WTC11 (cell line): ENCODE results near the gene RAD51D. TPM values are rescaled to one million over a fixed set of nuclear protein-coding genes. Genes with fewer than 3 reads are reported as not detected.

ENCODE experiments used
- ATAC-seq: fragments of 200-7000 bp; cut with Tn5 transposase; 2 replicates; pipeline ENCODE4 v1.10.0; 2021; ENCODE audit warnings: mild to moderate bottlenecking, moderate library complexity
- CTCF ChIA-PET: fragments of 300-600 bp; sonication (Branson Sonifier 250); formaldehyde crosslinking; loops from one replicate; lab custom pipeline; 2021; ENCODE audit warnings: antibody characterized with exemption; lab: Charles Lee
- POLR2A ChIA-PET: fragments of 350-600 bp; sonication (Branson Sonifier 250); formaldehyde crosslinking; loops from one replicate; lab custom pipeline; 2021; ENCODE audit warnings: antibody characterized with exemption; lab: Charles Lee
- DNase-seq: peaks from one replicate; pipeline ENCODE4 v3.0.0; 2021; ENCODE audit warnings: low spot score
- H3K27ac Mint-ChIP-seq: 2 replicates; pipeline ENCODE4 v1.8.0; 2021; ENCODE audit warnings: mixed read lengths
- H3K27me3 Mint-ChIP-seq: 2 replicates; pipeline ENCODE4 v1.8.0; 2021; ENCODE audit warnings: low read depth, mild to moderate bottlenecking, moderate library complexity, mixed read lengths
- H3K36me3 Mint-ChIP-seq: 2 replicates; pipeline ENCODE4 v1.8.0; 2021; ENCODE audit warnings: mixed read lengths
- H3K4me1 Mint-ChIP-seq: 2 replicates; pipeline ENCODE4 v1.8.0; 2022; ENCODE audit warnings: mixed read lengths
- H3K4me3 Mint-ChIP-seq: 2 replicates; pipeline ENCODE4 v1.8.0; 2021; ENCODE audit warnings: mild to moderate bottlenecking, moderate library complexity, mixed read lengths
- H3K9me3 Mint-ChIP-seq: 2 replicates; pipeline ENCODE4 v1.8.0; 2021; ENCODE audit warnings: mixed read lengths
- ATF6 ChIP-seq: sonication (generic); formaldehyde crosslinking; IDR thresholded peaks from 2 replicates; pipeline ENCODE4 v1.8.1; 2023; ENCODE audit warnings: mild to moderate bottlenecking, missing genetic modification reagents
- ELF4 ChIP-seq: sonication (generic); formaldehyde crosslinking; IDR thresholded peaks from 2 replicates; pipeline ENCODE4 v1.8.1; 2022; ENCODE audit warnings: low read depth, mild to moderate bottlenecking, moderate library complexity, missing genetic modification reagents
- EMX1 ChIP-seq: fragments of 250-450 bp; sonication (Bioruptor Pico); IDR thresholded peaks from 2 replicates; pipeline ENCODE4 v1.8.0; 2021; ENCODE audit warnings: mild to moderate bottlenecking
- ESRRA ChIP-seq: sonication (generic); formaldehyde crosslinking; IDR thresholded peaks from 2 replicates; pipeline ENCODE4 v1.8.1; 2022; ENCODE audit warnings: mild to moderate bottlenecking, missing genetic modification reagents, borderline replicate concordance
- GRHL2 ChIP-seq: fragments of 250-450 bp; sonication (Bioruptor Pico); IDR thresholded peaks from 2 replicates; pipeline ENCODE4 v1.8.0; 2022; ENCODE audit warnings: mild to moderate bottlenecking, moderate library complexity; ENCODE audit not compliant: insufficient replicate concordance, severe bottlenecking
- GTF2I ChIP-seq: fragments of 250-450 bp; sonication (Bioruptor Pico); conservative IDR thresholded peaks from 2 replicates; pipeline ENCODE4 v1.4.0; 2021; ENCODE audit warnings: mild to moderate bottlenecking
- MYBL2 ChIP-seq: sonication (generic); formaldehyde crosslinking; IDR thresholded peaks from 2 replicates; pipeline ENCODE4 v1.8.1; 2023; ENCODE audit warnings: mild to moderate bottlenecking, moderate library complexity, missing genetic modification reagents
- NR3C1 ChIP-seq: sonication (generic); formaldehyde crosslinking; conservative IDR thresholded peaks from 2 replicates; pipeline ENCODE4 v1.8.1; 2023; ENCODE audit warnings: low read depth, mild to moderate bottlenecking, missing genetic modification reagents
- OVOL2 ChIP-seq: fragments of 250-450 bp; sonication (Bioruptor Pico); IDR thresholded peaks from 2 replicates; pipeline ENCODE4 v1.9.0; 2021; ENCODE audit warnings: mild to moderate bottlenecking, borderline replicate concordance
- USF2 ChIP-seq: sonication (generic); formaldehyde crosslinking; IDR thresholded peaks from 2 replicates; pipeline ENCODE4 v1.8.1; 2023; ENCODE audit warnings: mild to moderate bottlenecking, missing genetic modification reagents, moderate library complexity
- ZNF281 ChIP-seq: sonication (generic); formaldehyde crosslinking; IDR thresholded peaks from 2 replicates; pipeline ENCODE4 v1.8.0; 2023; ENCODE audit warnings: mild to moderate bottlenecking, missing genetic modification reagents
- ZNF317 ChIP-seq: sonication (generic); formaldehyde crosslinking; IDR thresholded peaks from 2 replicates; pipeline ENCODE4 v1.8.1; 2023; ENCODE audit warnings: low read depth, mild to moderate bottlenecking, moderate library complexity, missing genetic modification reagents, borderline replicate concordance
- ZNF396 ChIP-seq: fragments of 250-450 bp; sonication (Bioruptor Pico); IDR thresholded peaks from 2 replicates; pipeline ENCODE4 v1.8.0; 2021; ENCODE audit warnings: mild to moderate bottlenecking, moderate library complexity, borderline replicate concordance
- ZNF423 ChIP-seq: fragments of 250-450 bp; sonication (Bioruptor Pico); IDR thresholded peaks from 2 replicates; pipeline ENCODE4 v2.1.2; 2022; ENCODE audit warnings: mild to moderate bottlenecking, moderate library complexity
- ZNF425 ChIP-seq: fragments of 250-450 bp; sonication (Bioruptor Pico); conservative IDR thresholded peaks from 2 replicates; pipeline ENCODE4 v1.9.0; 2021; ENCODE audit warnings: mild to moderate bottlenecking
- ZNF532 ChIP-seq: fragments of 250-450 bp; sonication (Bioruptor Pico); IDR thresholded peaks from 2 replicates; pipeline ENCODE4 v1.9.0; 2021; ENCODE audit warnings: mild to moderate bottlenecking, borderline replicate concordance
- ZNF671 ChIP-seq: fragments of 250-450 bp; sonication (Bioruptor Pico); IDR thresholded peaks from 2 replicates; pipeline ENCODE4 v1.8.0; 2021; ENCODE audit warnings: mild to moderate bottlenecking
- total RNA-seq: library from RNA; stranded (reverse); gene quantifications from 3 replicates; pipeline ENCODE4 v1.2.3, GENCODE V29; 2021
- TF ChIP-seq, protein P1 (sequence below): sonication (generic); formaldehyde crosslinking; IDR thresholded peaks from 2 replicates; pipeline ENCODE4 v1.8.1; 2023; ENCODE audit warnings: mild to moderate bottlenecking, moderate library complexity, missing genetic modification reagents
- TF ChIP-seq, protein P2 (sequence below): sonication (generic); formaldehyde crosslinking; IDR thresholded peaks from 2 replicates; pipeline ENCODE4 v1.8.0; 2022; ENCODE audit warnings: mild to moderate bottlenecking, missing genetic modification reagents

RAD51D gene
- total RNA-seq, 1 experiment from 2014 or later, result 15.0 TPM

DNA sequence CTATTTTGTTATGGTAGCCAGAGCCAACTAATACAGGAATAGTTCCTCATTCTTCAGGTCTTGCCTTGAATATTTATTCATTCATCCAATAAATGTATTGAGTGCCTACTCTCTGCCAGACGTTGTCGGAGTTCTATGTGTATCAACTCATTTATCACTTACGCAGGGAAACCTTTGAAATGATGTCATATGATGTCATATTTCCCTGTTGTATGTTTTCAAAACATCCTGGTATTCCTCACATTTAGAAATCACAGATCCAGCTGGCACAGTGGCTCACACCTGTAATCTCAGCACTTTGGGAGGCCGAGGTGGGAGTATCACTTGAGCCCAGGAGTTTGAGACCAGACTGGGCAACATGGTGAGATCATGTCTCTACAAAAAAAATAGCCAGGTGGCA is 25.2 kb upstream of the RAD51D start:
- no peak overlapping the region for H3K4me3 Mint-ChIP-seq
- no peaks in the 10 kb centered on the region for H3K36me3 Mint-ChIP-seq

GRCh38 chr17:35142467-35142796 is 22.8 kb upstream of the RAD51D start:
- ChIA-PET CTCF (no interaction called here), POLR2A (no interaction called here)
- ATAC-seq (peak; percentile 18), DNase-seq (no peak)
- Mint-ChIP-seq H3K27ac (no peak overlapping the region), H3K36me3 (peaks cover 19% of the 10 kb centered on the region), H3K9me3 (no peaks in the 10 kb centered on the region), H3K4me1 (peaks cover 13% of the 10 kb centered on the region), H3K4me3 (peak overlapping the region; percentile 81), H3K27me3 (no peaks in the 10 kb centered on the region; the same call in 1 of the 2 replicates)
- TF ChIP-seq ZNF317 (no peak), ELF4 (CRISPR knock-in tag) (no peak), ZNF425 (CRISPR knock-in tag) (no peak), USF2 (CRISPR knock-in tag) (no peak), MYBL2 (CRISPR knock-in tag) (peak; percentile 62; the same call in 1 of the 2 replicates), GRHL2 (CRISPR knock-in tag) (no peak), ESRRA (CRISPR knock-in tag) (no peak), ZNF671 (no peak), ATF6 (no peak), ZNF532 (CRISPR knock-in tag) (no peak)
- TF ChIP-seq, protein P1, sequence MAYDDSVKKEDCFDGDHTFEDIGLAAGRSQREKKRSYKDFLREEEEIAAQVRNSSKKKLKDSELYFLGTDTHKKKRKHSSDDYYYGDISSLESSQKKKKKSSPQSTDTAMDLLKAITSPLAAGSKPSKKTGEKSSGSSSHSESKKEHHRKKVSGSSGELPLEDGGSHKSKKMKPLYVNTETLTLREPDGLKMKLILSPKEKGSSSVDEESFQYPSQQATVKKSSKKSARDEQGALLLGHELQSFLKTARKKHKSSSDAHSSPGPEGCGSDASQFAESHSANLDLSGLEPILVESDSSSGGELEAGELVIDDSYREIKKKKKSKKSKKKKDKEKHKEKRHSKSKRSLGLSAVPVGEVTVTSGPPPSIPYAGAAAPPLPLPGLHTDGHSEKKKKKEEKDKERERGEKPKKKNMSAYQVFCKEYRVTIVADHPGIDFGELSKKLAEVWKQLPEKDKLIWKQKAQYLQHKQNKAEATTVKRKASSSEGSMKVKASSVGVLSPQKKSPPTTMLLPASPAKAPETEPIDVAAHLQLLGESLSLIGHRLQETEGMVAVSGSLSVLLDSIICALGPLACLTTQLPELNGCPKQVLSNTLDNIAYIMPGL, result no peak
- TF ChIP-seq, protein P2, sequence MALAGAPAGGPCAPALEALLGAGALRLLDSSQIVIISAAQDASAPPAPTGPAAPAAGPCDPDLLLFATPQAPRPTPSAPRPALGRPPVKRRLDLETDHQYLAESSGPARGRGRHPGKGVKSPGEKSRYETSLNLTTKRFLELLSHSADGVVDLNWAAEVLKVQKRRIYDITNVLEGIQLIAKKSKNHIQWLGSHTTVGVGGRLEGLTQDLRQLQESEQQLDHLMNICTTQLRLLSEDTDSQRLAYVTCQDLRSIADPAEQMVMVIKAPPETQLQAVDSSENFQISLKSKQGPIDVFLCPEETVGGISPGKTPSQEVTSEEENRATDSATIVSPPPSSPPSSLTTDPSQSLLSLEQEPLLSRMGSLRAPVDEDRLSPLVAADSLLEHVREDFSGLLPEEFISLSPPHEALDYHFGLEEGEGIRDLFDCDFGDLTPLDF, result no peak

More for the DNA sequence above, 25.2 kb upstream of the RAD51D start:
- Mint-ChIP-seq H3K27me3 (peaks cover 2% of the 10 kb centered on the region), H3K4me1 (peaks cover 20% of the 10 kb centered on the region), H3K9me3 (no peaks in the 10 kb centered on the region), H3K27ac (no peak overlapping the region)
- no peak for TF ChIP-seq NR3C1 (CRISPR knock-in tag)
- TF ChIP-seq OVOL2, result no peak
- TF ChIP-seq ZNF423 (CRISPR knock-in tag), result no peak
- TF ChIP-seq ESRRA (CRISPR knock-in tag), result no peak
- TF ChIP-seq ZNF281 (CRISPR knock-in tag), result no peak
- TF ChIP-seq ZNF396, result no peak
- TF ChIP-seq GTF2I (CRISPR knock-in tag), result no peak
- no peak for TF ChIP-seq EMX1 (CRISPR knock-in tag)
- ATAC-seq, result no peak
- DNase-seq, result no peak
- CTCF ChIA-PET, result no interaction called here
- POLR2A ChIA-PET, result no interaction called here
